CD4-positive, alpha-beta T cell treated with Interleukin-12 subunit alpha and Interleukin-12 subunit beta, for 1 hour (primary cell): ENCODE measurements around the gene SIX4.
A peak's percentile ranks its signal among the peaks of the same experiment; 100 is the strongest.
"Not testable (repeated sequence)": the region's sequence is repeated elsewhere in the genome, so short reads cannot be mapped to it uniquely, and the experiment has no call there.

Experiments used
- DNase-seq: peaks from one replicate; pipeline ENCODE4 v3.0.0-alpha.2; 2020

Gene SIX4

GRCh38 chr14:60723907-60724618 is at the start of gene SIX4:
TSS of gene SIX4 (minus strand) at chr14:60724351. CDS start at chr14:60724074, 277 bp downstream.
- no peak for DNase-seq

- DNase-seq: no peak
Observed at GRCh38 chr14:60773558-60773957, 49.4 kb upstream of the SIX4 start.

GRCh38 chr14:60771117-60771516 is 47.0 kb upstream of the SIX4 start:
- no peak for DNase-seq

- DNase-seq: no peak
Observed at GRCh38 chr14:60768602-60769001, 44.5 kb upstream of the SIX4 start.

GRCh38 chr14:60760644-60761364 is 36.7 kb upstream of the SIX4 start:
- no peak for DNase-seq

- DNase-seq: no peak
Observed at GRCh38 chr14:60760209-60760608, 36.1 kb upstream of the SIX4 start.

GRCh38 chr14:60758885-60759284 is 34.7 kb upstream of the SIX4 start:
- DNase-seq: no peak

GRCh38 chr14:60757567-60758002 is 33.4 kb upstream of the SIX4 start:
- no peak for DNase-seq

GRCh38 chr14:60756847-60757246 is 32.7 kb upstream of the SIX4 start:
- DNase-seq: no peak

GRCh38 chr14:60753264-60754119 is 29.3 kb upstream of the SIX4 start:
- peak; percentile 66 for DNase-seq

- no peak for DNase-seq
Observed at GRCh38 chr14:60744566-60744965, 20.4 kb upstream of the SIX4 start.

- DNase-seq: no peak
Observed at GRCh38 chr14:60738843-60739508, 14.8 kb upstream of the SIX4 start.

- DNase-seq: no peak
Observed at GRCh38 chr14:60736494-60736893, 12.3 kb upstream of the SIX4 start.

GRCh38 chr14:60735416-60735815 is 11.3 kb upstream of the SIX4 start:
- no peak for DNase-seq

GRCh38 chr14:60734465-60735242 is 10.5 kb upstream of the SIX4 start, which contains the start of gene MNAT1:
TSS of gene MNAT1 (plus strand) at chr14:60734761. CDS start at chr14:60734863, 102 bp downstream.
- DNase-seq: peak; percentile 78

GRCh38 chr14:60732840-60733483 is 8.8 kb upstream of the SIX4 start:
- no peak for DNase-seq

GRCh38 chr14:60731291-60731690 is 7.1 kb upstream of the SIX4 start:
- not testable (repeated sequence) for DNase-seq

GRCh38 chr14:60723116-60723906 is 840 bp downstream of the SIX4 start:
- DNase-seq: peak; percentile 16

- no peak for DNase-seq
Observed at GRCh38 chr14:60722357-60723115, 1.6 kb downstream of the SIX4 start.

GRCh38 chr14:60722107-60722356 is 2.1 kb downstream of the SIX4 start:
- no peak for DNase-seq
